ENCODE measurements around the gene PLEKHF1. TPM values are rescaled to one million over a fixed set of nuclear protein-coding genes. Genes with fewer than 3 reads are reported as not detected.

PLEKHF1 gene
- total RNA-seq, 1 donor from 2014 or later = 27.8 TPM

- no peaks in the 10 kb centered on the region for H3K27me3 ChIP-seq (ENCODE audit: low read depth)
- H3K9me3 ChIP-seq (replicated peaks) = no peaks in the 10 kb centered on the region
- peaks cover 78% of the 10 kb centered on the region for H3K4me1 ChIP-seq
- H3K36me3 ChIP-seq = peaks cover 9% of the 10 kb centered on the region
- H3K4me3 ChIP-seq = no peak overlapping the region
- intact Hi-C loops (cut with micrococcal nuclease) = no loop called here
- no peak for TF ChIP-seq CTCF (IDR thresholded peaks at IDR 0.05; ENCODE audit: borderline replicate concordance)
- peak overlapping the region; percentile 98 for H3K27ac ChIP-seq (replicated peaks)
- peak; percentile 53 for DNase-seq
These were observed 15.2 kb downstream of the PLEKHF1 start for GRCh38 chr19:29680447-29680846.

GRCh38 chr19:29680937-29681336 is 15.7 kb downstream of the PLEKHF1 start:
- Histone ChIP-seq H3K4me1 (peaks cover 75% of the 10 kb centered on the region), H3K27ac (replicated peaks) (peak overlapping the region; percentile 98), H3K27me3 (ENCODE audit: low read depth) (no peaks in the 10 kb centered on the region), H3K9me3 (replicated peaks) (no peaks in the 10 kb centered on the region), H3K4me3 (no peak overlapping the region), H3K36me3 (peaks cover 4% of the 10 kb centered on the region)
- no peak for TF ChIP-seq CTCF (IDR thresholded peaks at IDR 0.05; ENCODE audit: borderline replicate concordance)
- intact Hi-C loops (cut with micrococcal nuclease) = no loop called here
- DNase-seq = no peak

GRCh38 chr19:29681422-29682235 is 16.4 kb downstream of the PLEKHF1 start:
- Histone ChIP-seq H3K9me3 (replicated peaks) (no peaks in the 10 kb centered on the region), H3K4me1 (peaks cover 68% of the 10 kb centered on the region), H3K27me3 (ENCODE audit: low read depth) (no peaks in the 10 kb centered on the region), H3K36me3 (no peaks in the 10 kb centered on the region), H3K27ac (replicated peaks) (peak overlapping the region; percentile 98), H3K4me3 (no peak overlapping the region)
- intact Hi-C loops (cut with micrococcal nuclease) = no loop called here
- no peak for TF ChIP-seq CTCF (IDR thresholded peaks at IDR 0.05; ENCODE audit: borderline replicate concordance)
- DNase-seq = no peak

- no peaks in the 10 kb centered on the region for H3K27me3 ChIP-seq (ENCODE audit: low read depth)
- no peaks in the 10 kb centered on the region for H3K9me3 ChIP-seq (replicated peaks)
- H3K36me3 ChIP-seq = no peaks in the 10 kb centered on the region
- TF ChIP-seq CTCF (IDR thresholded peaks at IDR 0.05; ENCODE audit: borderline replicate concordance) = no peak
- H3K4me3 ChIP-seq = no peak overlapping the region
- H3K27ac ChIP-seq (replicated peaks) = peak overlapping the region; percentile 98
- no peak for DNase-seq
- peaks cover 61% of the 10 kb centered on the region for H3K4me1 ChIP-seq
- intact Hi-C loops (cut with micrococcal nuclease) = no loop called here
These were observed 17.1 kb downstream of the PLEKHF1 start for GRCh38 chr19:29682236-29682895.

GRCh38 chr19:29683009-29683408 is 17.7 kb downstream of the PLEKHF1 start:
- peaks cover 54% of the 10 kb centered on the region for H3K4me1 ChIP-seq
- no peak for TF ChIP-seq CTCF (IDR thresholded peaks at IDR 0.05; ENCODE audit: borderline replicate concordance)
- no peak overlapping the region for H3K4me3 ChIP-seq
- no peaks in the 10 kb centered on the region for H3K27me3 ChIP-seq (ENCODE audit: low read depth)
- H3K9me3 ChIP-seq (replicated peaks) = no peaks in the 10 kb centered on the region
- peak overlapping the region; percentile 98 for H3K27ac ChIP-seq (replicated peaks)
- no peaks in the 10 kb centered on the region for H3K36me3 ChIP-seq
- intact Hi-C loops (cut with micrococcal nuclease) = no loop called here
- DNase-seq = no peak

Data from left ventricle myocardium inferior (tissue), 1 donor.